Mucosa of rectum (tissue), 2 donors: ENCODE measurements around the gene ITM2A.

Source experiments
- H3K27ac ChIP-seq, 2 donors: one replicate each; pipeline ENCODE4 v1.7.0; 2013; ENCODE audit warnings: inconsistent platforms in 2 of 2, low read depth in 2 of 2, low read length in 2 of 2
- H3K27me3 ChIP-seq, 2 donors: one replicate each; pipeline ENCODE4 v1.7.0; 2013; ENCODE audit warnings: low read length in 2 of 2; ENCODE audit not compliant: control insufficient read depth in 2 of 2, insufficient read depth in 2 of 2
- H3K36me3 ChIP-seq, 2 donors: one replicate each; pipeline ENCODE4 v1.7.0; 2013; ENCODE audit warnings: low read length in 2 of 2; ENCODE audit not compliant: control insufficient read depth in 2 of 2, insufficient read depth in 2 of 2
- H3K4me1 ChIP-seq, 2 donors: one replicate each; pipeline ENCODE4 v1.7.0; 2013; ENCODE audit warnings: low read length in 2 of 2, mild to moderate bottlenecking in 1 of 2; ENCODE audit not compliant: control insufficient read depth in 2 of 2, insufficient read depth in 2 of 2
- H3K4me3 ChIP-seq, 2 donors: one replicate each; pipeline ENCODE4 v1.7.0; 2013; ENCODE audit warnings: low read length in 2 of 2
- H3K9ac ChIP-seq, 2 donors: one replicate each; pipeline ENCODE4 v1.7.0; 2013; ENCODE audit warnings: low read length in 2 of 2, low read depth in 1 of 2, mild to moderate bottlenecking in 1 of 2
- H3K9me3 ChIP-seq, 2 donors: one replicate each; pipeline ENCODE4 v1.7.0; 2013; ENCODE audit warnings: low read length in 2 of 2; ENCODE audit not compliant: control insufficient read depth in 2 of 2
- donor health status: healthy.
- donor health status: Normal muscosa, but diverticular disease.

The ITM2A gene

GRCh38 chrX:79371101-79371500, 4.0 kb upstream of the ITM2A start:
- Histone ChIP-seq H3K4me3 (no peak overlapping the region), H3K9me3 (no peaks in the 10 kb centered on the region), H3K36me3 (no peaks in the 10 kb centered on the region), H3K4me1 (no peaks in the 10 kb centered on the region), H3K27ac (no peak overlapping the region), H3K9ac (no peak overlapping the region), H3K27me3 (no peaks in the 10 kb centered on the region)

DNA sequence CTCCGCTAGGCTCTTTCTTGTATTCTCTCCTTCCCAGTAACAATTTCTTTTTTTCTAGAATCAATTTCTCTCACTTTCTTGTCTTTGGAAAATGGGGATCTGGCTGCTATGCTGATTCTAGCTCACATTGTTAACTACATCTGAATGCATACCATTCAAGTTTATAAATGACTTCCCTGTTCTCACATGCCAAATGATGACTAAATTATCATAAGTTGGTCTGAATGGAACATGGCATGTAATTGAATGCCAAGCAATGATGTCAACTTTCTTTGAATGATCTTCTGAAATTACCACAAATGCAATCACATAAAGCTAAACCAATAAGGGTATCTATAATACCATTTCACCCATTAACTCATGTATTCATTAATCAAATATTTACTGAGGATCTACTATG, 2.7 kb upstream of the ITM2A start:
- no peaks in the 10 kb centered on the region for H3K9me3 ChIP-seq
- no peaks in the 10 kb centered on the region for H3K4me1 ChIP-seq
- H3K9ac ChIP-seq: no peak overlapping the region
- H3K27ac ChIP-seq: no peak overlapping the region
- no peak overlapping the region for H3K4me3 ChIP-seq
- no peaks in the 10 kb centered on the region for H3K27me3 ChIP-seq
- no peaks in the 10 kb centered on the region for H3K36me3 ChIP-seq

DNA sequence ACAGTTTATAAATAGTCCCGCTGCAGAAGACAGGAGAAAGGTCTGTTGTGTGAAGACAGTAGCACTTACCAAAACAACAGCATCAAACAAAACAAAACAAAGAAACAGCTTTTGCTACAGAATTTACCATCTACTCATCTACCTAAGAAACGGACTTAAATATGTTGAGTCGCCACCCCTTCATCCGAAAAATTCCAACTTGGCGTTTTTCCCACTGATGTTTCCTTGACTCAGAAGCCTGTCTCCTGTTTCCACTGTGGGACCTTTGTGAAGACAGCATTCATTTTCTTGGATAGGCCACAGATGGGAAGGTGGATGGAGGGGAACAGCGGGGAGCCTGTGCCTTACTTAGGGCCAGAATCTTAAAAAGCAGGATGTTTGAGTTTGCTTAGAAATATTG, 1.3 kb upstream of the ITM2A start:
- Histone ChIP-seq H3K9ac (no peak overlapping the region), H3K9me3 (no peaks in the 10 kb centered on the region), H3K27ac (no peak overlapping the region), H3K4me3 (no peak overlapping the region), H3K27me3 (no peaks in the 10 kb centered on the region), H3K36me3 (no peaks in the 10 kb centered on the region), H3K4me1 (no peaks in the 10 kb centered on the region)

DNA sequence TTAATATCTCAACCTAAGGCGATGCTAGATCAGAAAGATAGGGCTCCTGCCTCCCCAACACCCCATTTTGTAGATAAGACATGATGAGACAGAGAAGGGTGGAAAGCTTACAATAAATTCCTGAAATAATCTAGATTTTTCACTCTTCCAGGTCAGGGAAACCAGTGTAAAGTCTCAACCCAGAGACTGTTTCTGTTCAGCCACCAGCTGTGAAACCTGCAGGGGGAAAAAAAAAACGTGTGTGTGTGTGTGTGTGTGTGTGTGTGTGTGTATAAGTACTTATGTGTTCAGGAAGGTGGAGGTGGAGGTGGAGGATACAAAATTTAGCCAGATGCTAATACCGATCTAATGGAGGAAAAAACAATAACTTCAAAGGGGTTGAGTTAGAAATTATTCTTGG, 773 bp upstream of the ITM2A start:
- Histone ChIP-seq H3K36me3 (no peaks in the 10 kb centered on the region), H3K9me3 (no peaks in the 10 kb centered on the region), H3K27ac (peak overlapping the region in 1 of 2 donors; percentile 23), H3K4me1 (no peaks in the 10 kb centered on the region), H3K9ac (no peak overlapping the region), H3K27me3 (peaks cover 0 to 1% of the 10 kb centered on the region in 2 donors), H3K4me3 (no peak overlapping the region)

DNA sequence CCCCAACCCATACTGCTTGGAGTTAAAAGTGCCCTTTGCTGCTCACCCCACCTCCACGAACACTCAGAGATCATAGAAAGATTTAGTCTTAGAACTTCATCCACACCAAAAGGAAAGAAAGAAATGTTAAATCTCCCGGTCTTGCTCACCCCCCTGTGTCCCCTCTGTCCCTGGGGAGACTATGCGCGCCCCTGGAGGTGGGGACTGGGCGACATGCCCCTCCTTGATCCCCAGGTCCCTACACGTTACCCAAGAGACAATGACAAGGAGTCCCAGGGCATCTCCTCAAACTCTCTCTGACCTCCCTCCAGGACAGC, 620 bp downstream of the ITM2A start:
- Histone ChIP-seq H3K27me3 (peaks cover 0 to 2% of the 10 kb centered on the region in 2 donors), H3K9me3 (no peaks in the 10 kb centered on the region), H3K4me1 (no peaks in the 10 kb centered on the region), H3K4me3 (peak overlapping the region; percentile 59 to 72), H3K27ac (peak overlapping the region in 1 of 2 donors; percentile 23), H3K36me3 (no peaks in the 10 kb centered on the region), H3K9ac (peak overlapping the region; percentile 29 to 53)

DNA sequence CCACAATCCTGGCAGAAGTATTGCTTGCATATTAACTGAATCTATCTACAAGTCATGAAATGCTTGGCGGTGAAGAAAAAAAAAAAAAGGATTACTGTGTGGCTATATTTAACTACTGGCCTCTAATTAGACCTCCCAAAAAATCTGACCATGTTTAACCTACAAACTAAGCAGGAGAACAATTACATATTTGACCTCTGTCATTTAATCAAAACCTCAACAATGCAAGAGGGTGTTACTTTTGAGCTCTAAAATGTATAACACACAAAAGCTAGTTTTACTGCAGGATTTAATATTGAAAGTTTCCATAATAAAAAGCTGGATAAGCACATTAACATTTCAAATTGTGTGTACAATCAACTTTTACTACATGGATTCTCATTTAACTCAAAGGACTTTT, 1.5 kb downstream of the ITM2A start:
- H3K9ac ChIP-seq: no peak overlapping the region
- no peak overlapping the region for H3K27ac ChIP-seq

DNA sequence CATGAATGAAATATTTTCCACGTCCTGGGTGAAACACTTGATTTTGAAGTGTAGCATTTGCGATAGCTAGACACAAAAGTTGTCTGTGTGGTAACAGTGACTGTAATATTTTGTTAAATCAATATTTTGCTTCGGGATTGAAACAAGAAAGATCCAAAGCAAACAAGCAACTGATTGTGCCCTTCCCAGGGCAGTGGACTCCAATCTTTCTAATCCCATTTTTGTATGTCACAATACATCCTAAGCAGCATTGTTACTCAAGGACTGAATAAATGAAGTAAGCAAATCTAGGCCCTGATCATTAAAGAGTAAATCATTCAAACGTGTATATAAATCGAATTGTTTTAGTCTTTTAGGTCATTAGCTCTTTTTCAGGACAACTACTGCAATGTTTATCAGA, 2.8 kb downstream of the ITM2A start:
- H3K4me3 ChIP-seq: no peak overlapping the region

More for the DNA sequence above, 1.5 kb downstream of the ITM2A start:
- H3K27me3 ChIP-seq: peaks cover 0 to 2% of the 10 kb centered on the region in 2 donors
- H3K4me1 ChIP-seq: no peaks in the 10 kb centered on the region
- peaks cover 0 to 2% of the 10 kb centered on the region in 2 donors for H3K9me3 ChIP-seq
- no peaks in the 10 kb centered on the region for H3K36me3 ChIP-seq
- H3K4me3 ChIP-seq: peak overlapping the region in 1 of 2 donors; percentile 1

DNA sequence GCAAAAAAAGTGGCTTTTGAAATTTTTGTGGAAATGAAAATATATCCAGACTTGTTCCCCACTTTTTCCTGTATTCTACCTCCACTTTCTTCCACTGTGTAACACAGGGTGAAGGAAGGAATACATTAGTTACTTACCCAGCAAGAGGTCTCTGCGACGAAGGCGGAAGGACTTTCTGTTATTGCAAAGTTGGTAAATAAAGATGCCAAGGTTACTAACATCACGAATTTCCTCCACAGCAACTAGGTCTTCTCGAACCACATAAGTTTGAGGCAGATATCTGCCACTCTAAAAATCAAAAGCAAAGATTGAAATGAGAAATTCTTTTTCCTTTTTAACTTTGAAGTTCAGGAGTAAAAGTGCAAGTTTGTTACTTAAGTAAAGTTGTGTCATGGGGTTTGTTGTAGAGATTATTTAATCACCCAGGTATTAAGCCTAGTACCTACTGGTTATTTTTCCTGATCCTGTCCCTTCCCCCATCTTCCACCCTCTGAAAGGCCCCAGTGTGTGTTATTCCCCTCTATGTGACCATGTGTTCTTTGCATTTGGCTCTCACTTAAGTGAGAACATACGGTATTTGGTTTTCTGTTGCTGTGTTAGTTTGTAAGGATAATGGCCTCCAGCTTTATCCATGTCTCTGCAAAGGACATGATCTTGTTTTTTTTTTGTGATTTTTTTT, 5.8 kb downstream of the ITM2A start:
- H3K9ac ChIP-seq: no peak overlapping the region
- H3K27me3 ChIP-seq: peaks cover 0 to 2% of the 10 kb centered on the region in 2 donors
- no peaks in the 10 kb centered on the region for H3K36me3 ChIP-seq
- no peaks in the 10 kb centered on the region for H3K4me1 ChIP-seq
- no peak overlapping the region for H3K4me3 ChIP-seq
- H3K9me3 ChIP-seq: peaks cover 0 to 2% of the 10 kb centered on the region in 2 donors
- no peak overlapping the region for H3K27ac ChIP-seq

More for the DNA sequence above, 2.8 kb downstream of the ITM2A start:
- Histone ChIP-seq H3K9me3 (peaks cover 0 to 2% of the 10 kb centered on the region in 2 donors), H3K9ac (no peak overlapping the region), H3K36me3 (no peaks in the 10 kb centered on the region), H3K27me3 (peaks cover 0 to 2% of the 10 kb centered on the region in 2 donors), H3K27ac (no peak overlapping the region), H3K4me1 (no peaks in the 10 kb centered on the region)

DNA sequence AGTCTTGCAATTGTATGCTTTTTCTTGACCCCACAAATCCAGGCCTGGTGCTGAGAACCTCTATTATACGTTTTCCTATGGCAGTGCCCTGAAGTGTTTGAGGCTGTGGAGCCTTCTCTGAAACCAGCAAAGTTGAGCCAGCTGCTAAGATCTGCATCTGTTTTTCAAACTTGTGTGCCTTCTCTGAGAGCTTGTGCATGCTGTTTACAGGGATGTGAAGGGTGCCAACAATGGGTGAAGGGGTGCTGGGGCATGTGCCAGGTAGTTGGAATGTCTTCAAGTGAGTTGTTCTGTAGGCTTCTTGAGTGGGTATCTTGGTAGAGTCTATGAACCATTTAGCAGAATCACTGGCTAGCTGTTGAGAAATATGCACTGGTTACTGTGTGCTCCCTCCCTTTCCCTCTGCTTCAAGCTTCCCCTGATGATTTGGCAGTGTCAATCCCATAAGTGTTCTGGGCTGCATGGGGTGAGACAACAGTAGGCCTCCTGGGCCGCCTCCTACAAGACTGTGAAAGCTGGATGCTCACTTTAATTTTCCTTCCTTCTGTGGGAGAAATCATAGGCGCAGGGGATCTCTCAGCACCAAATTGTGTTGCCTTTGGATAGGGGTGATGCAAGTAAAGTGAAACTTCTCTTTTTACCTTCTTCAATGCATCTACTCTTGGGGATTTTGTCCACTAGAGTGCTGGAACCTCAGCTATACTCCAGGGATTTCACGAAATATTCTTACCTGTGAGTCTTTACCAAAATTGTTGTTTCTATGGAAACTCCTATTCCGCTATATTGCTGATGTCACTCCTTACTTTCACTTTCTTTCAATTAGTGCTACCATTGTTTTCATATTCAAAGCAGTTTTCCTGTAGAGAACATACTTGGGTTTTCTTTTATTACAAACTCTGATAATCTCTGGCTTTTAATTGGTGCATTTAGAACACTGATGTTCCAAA, 30.0 kb downstream of the ITM2A start:
- Histone ChIP-seq H3K4me3 (no peak overlapping the region), H3K27me3 (no peaks in the 10 kb centered on the region), H3K9me3 (no peaks in the 10 kb centered on the region), H3K27ac (no peak overlapping the region), H3K4me1 (no peaks in the 10 kb centered on the region), H3K36me3 (no peaks in the 10 kb centered on the region), H3K9ac (no peak overlapping the region)

DNA sequence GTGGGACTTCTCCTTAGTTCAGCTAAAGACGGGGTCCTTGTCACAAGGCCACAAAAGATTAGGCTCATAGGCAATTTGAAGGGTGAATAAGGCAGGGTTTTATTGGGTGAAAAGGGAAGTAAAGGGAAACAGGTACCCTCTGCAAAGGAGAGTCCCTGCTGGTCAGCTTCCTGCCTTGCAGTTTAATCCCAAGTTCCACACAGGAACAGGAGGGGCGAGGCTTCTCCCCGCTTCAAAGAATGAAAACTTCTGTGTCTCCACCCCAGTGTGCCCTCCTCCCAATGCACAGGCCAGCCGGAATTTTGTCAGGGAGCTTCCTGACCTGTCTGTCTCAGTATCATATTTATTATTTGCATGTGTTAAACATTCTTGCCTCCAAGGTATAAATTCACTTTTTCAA, 37.1 kb downstream of the ITM2A start:
- Histone ChIP-seq H3K9ac (no peak overlapping the region), H3K4me1 (no peaks in the 10 kb centered on the region), H3K27ac (no peak overlapping the region), H3K4me3 (no peak overlapping the region), H3K27me3 (no peaks in the 10 kb centered on the region), H3K9me3 (no peaks in the 10 kb centered on the region), H3K36me3 (no peaks in the 10 kb centered on the region)
